Liver (tissue), 9 donors: Measurements from ENCODE around the gene UBAP1. TPM values are rescaled to one million over a fixed set of nuclear protein-coding genes. Genes with fewer than 3 reads are reported as not detected.

ENCODE experiments used
- DNase-seq: peaks from one replicate; pipeline ENCODE4 v3.0.0-alpha.2; 2017; ENCODE audit warnings: low spot score
- H3K27ac ChIP-seq, 2 donors: one replicate each; pipeline ENCODE4 v1.7.0; 2013; ENCODE audit warnings: inconsistent platforms in 2 of 2, low read length in 2 of 2, control low read depth in 1 of 2, low read depth in 1 of 2, mild to moderate bottlenecking in 1 of 2
- H3K27me3 ChIP-seq, 4 donors: one replicate each; pipeline versions ENCODE4 v1.6.1 to v1.7.0; 2013; ENCODE audit warnings: low read length in 3 of 4, inconsistent platforms in 1 of 4, mild to moderate bottlenecking in 1 of 4, moderate library complexity in 1 of 4; ENCODE audit not compliant: control insufficient read depth in 4 of 4, insufficient read depth in 4 of 4
- H3K36me3 ChIP-seq, 4 donors: one replicate each; pipeline versions ENCODE4 v1.6.1 to v1.7.0; 2013; ENCODE audit warnings: low read length in 3 of 4, mild to moderate bottlenecking in 3 of 4, low read depth in 1 of 4, moderate library complexity in 1 of 4; ENCODE audit not compliant: control insufficient read depth in 4 of 4, insufficient read depth in 3 of 4
- H3K4me1 ChIP-seq, 4 donors: one replicate each; pipeline versions ENCODE4 v1.6.1 to v1.7.0; 2013; ENCODE audit warnings: low read length in 3 of 4, mild to moderate bottlenecking in 3 of 4, moderate library complexity in 1 of 4; ENCODE audit not compliant: control insufficient read depth in 4 of 4, insufficient read depth in 4 of 4
- H3K4me3 ChIP-seq, 3 donors: one replicate each; pipeline versions ENCODE4 v1.6.1 to v1.7.0; 2013; ENCODE audit warnings: low read length in 3 of 3, control low read depth in 1 of 3, low read depth in 1 of 3, mild to moderate bottlenecking in 1 of 3
- H3K9ac ChIP-seq, 2 donors: one replicate each; pipeline ENCODE4 v1.7.0; 2013; ENCODE audit warnings: low read length in 2 of 2, mild to moderate bottlenecking in 2 of 2, moderate library complexity in 2 of 2, control low read depth in 1 of 2, low read depth in 1 of 2
- H3K9me3 ChIP-seq, 4 donors: one replicate each; pipeline versions ENCODE4 v1.6.1 to v1.7.0; 2013; ENCODE audit warnings: low read length in 3 of 4; ENCODE audit not compliant: control insufficient read depth in 4 of 4
- CTCF ChIP-seq: fragments of 150-350 bp; IDR thresholded peaks from 2 replicates; pipeline ENCODE4 v1.5.1; 2017; ENCODE audit warnings: improper control_type of control experiment, low read depth, low read length; ENCODE audit not compliant: missing input control
- EGR1 ChIP-seq, 2 donors: IDR thresholded peaks; 2 replicates each; pipeline ENCODE4 v1.6.1; 2016 to 2018; ENCODE audit warnings: antibody characterized with exemption in 2 of 2, low read depth in 2 of 2
- FOXA1 ChIP-seq: IDR thresholded peaks from 2 replicates; pipeline ENCODE4 v1.6.1; 2016; ENCODE audit warnings: antibody characterized with exemption
- FOXA2 ChIP-seq: IDR thresholded peaks from 2 replicates; pipeline ENCODE4 v1.6.1; 2016; ENCODE audit warnings: antibody characterized with exemption
- GABPA ChIP-seq, 2 donors: IDR thresholded peaks in 1 of 2; conservative IDR thresholded peaks in 1 of 2; 2 replicates each; pipeline ENCODE4 v1.6.1; 2016; ENCODE audit warnings: antibody characterized with exemption in 2 of 2, mild to moderate bottlenecking in 1 of 2, moderate library complexity in 1 of 2
- HNF4A ChIP-seq, 2 donors: conservative IDR thresholded peaks; 2 replicates each; pipeline ENCODE4 v1.6.1; 2016; ENCODE audit warnings: antibody characterized with exemption in 2 of 2, mild to moderate bottlenecking in 2 of 2
- HNF4G ChIP-seq: IDR thresholded peaks from 2 replicates; pipeline ENCODE4 v1.6.1; 2016; ENCODE audit warnings: antibody characterized with exemption
- JUND ChIP-seq, 2 donors: IDR thresholded peaks; 2 replicates each; pipeline ENCODE4 v1.6.1; 2016; ENCODE audit warnings: antibody characterized with exemption in 2 of 2
- MAX ChIP-seq: IDR thresholded peaks from 2 replicates; pipeline ENCODE4 v1.6.1; 2016; ENCODE audit warnings: antibody characterized with exemption
- NR2F2 ChIP-seq: IDR thresholded peaks from 2 replicates; pipeline ENCODE4 v1.6.1; 2016; ENCODE audit warnings: antibody characterized with exemption
- RAD21 ChIP-seq, 2 donors: IDR thresholded peaks; 2 replicates each; pipeline ENCODE4 v1.6.1; 2016; ENCODE audit warnings: antibody characterized with exemption in 2 of 2, mild to moderate bottlenecking in 2 of 2
- RXRA ChIP-seq, 2 donors: IDR thresholded peaks; 2 replicates each; pipeline ENCODE4 v1.6.1; 2017 to 2018; ENCODE audit warnings: antibody characterized with exemption in 2 of 2, mild to moderate bottlenecking in 1 of 2
- TAF1 ChIP-seq: conservative IDR thresholded peaks from 2 replicates; pipeline ENCODE4 v1.6.1; 2016; ENCODE audit warnings: antibody characterized with exemption, mild to moderate bottlenecking
- YY1 ChIP-seq: IDR thresholded peaks from 2 replicates; pipeline ENCODE4 v1.6.1; 2016; ENCODE audit warnings: antibody characterized with exemption, mild to moderate bottlenecking
- WGBS: extraction: QIAGEN DNeasy Blood & Tissue Kit; methylation state at CpG from one replicate; pipeline ENCODE4 v1.1.7; 2013; 5-methylcytosine and 5-hydroxymethylcytosine counted together
- polyA plus RNA-seq, 2 donors: library from polyadenylated mRNA; stranded (reverse) in 1 of 2; unstranded in 1 of 2; fragments of 200-250 nt in 1 of 2; fragments of >200 nt in 1 of 2; fragmentation: Nextera tagmentation in 1 of 2; extraction: Ambion mirVana in 1 of 2; gene quantifications; one replicate each; pipeline versions ENCODE4 v1.2.1 to v1.2.3, GENCODE V29; 2013 to 2015
- total RNA-seq, 2 donors: library from RNA; depleted of rRNA; stranded (reverse); fragments of >200 nt; gene quantifications; one replicate each; pipeline ENCODE4 v1.2.3, GENCODE V29; 2014
- TF ChIP-seq, protein P1 (sequence below): IDR thresholded peaks from 2 replicates; pipeline ENCODE4 v1.6.1; 2016; ENCODE audit warnings: antibody characterized with exemption
- TF ChIP-seq, protein P2 (sequence below): IDR thresholded peaks from 2 replicates; pipeline ENCODE4 v1.6.1; 2016; ENCODE audit warnings: antibody characterized with exemption
- TF ChIP-seq, protein P3 (sequence below): IDR thresholded peaks from 2 replicates; pipeline ENCODE4 v1.6.1; 2016; ENCODE audit warnings: antibody characterized with exemption, mild to moderate bottlenecking
- donor health status: healthy.
- donor health status: healthy.
- donor health status: healthy.
- donor health status: healthy.
- donor health status: healthy.

The UBAP1 gene
- total and polyA plus RNA-seq, 4 donors, result 21.2 to 31.6 (median 23.7) TPM

DNA sequence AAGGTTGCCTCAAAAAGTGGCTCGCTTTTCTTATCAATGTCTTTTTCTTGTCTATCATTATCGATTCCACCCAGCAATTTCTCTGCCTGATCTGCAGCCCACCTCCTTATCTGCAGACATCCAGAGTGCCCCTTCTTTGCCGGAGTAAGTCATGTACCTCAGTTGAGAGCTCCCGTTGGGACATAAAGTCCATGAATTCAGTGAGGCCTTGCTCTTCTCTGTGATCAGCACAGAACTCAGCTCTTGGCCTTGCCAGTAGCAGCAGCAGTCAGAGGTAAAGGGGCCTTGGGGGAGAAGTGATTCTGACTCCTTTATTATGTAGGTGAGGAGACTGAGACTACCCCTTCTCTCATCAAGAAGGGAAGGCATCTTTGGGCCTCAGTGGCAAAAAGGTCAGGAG, 27.4 kb upstream of the UBAP1 start (continued):
- TF ChIP-seq YY1 (no peak), HNF4G (no peak), RXRA (IDR thresholded peaks at IDR 0.05) (no peak), FOXA1 (no peak)

GRCh38 chr9:34154057-34154456, 24.8 kb upstream of the UBAP1 start:
- no peaks in the 10 kb centered on the region for H3K9me3 ChIP-seq
- H3K27ac ChIP-seq, result no peak overlapping the region
- H3K9ac ChIP-seq, result no peak overlapping the region
- no peak for TF ChIP-seq FOXA1
- TF ChIP-seq, protein P1, sequence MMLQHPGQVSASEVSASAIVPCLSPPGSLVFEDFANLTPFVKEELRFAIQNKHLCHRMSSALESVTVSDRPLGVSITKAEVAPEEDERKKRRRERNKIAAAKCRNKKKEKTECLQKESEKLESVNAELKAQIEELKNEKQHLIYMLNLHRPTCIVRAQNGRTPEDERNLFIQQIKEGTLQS, result no peak
- no peak for TF ChIP-seq JUND (IDR thresholded peaks at IDR 0.05)
- TF ChIP-seq, protein P2, sequence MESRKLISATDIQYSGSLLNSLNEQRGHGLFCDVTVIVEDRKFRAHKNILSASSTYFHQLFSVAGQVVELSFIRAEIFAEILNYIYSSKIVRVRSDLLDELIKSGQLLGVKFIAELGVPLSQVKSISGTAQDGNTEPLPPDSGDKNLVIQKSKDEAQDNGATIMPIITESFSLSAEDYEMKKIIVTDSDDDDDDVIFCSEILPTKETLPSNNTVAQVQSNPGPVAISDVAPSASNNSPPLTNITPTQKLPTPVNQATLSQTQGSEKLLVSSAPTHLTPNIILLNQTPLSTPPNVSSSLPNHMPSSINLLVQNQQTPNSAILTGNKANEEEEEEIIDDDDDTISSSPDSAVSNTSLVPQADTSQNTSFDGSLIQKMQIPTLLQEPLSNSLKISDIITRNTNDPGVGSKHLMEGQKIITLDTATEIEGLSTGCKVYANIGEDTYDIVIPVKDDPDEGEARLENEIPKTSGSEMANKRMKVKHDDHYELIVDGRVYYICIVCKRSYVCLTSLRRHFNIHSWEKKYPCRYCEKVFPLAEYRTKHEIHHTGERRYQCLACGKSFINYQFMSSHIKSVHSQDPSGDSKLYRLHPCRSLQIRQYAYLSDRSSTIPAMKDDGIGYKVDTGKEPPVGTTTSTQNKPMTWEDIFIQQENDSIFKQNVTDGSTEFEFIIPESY, result no peak
- no peak for TF ChIP-seq NR2F2
- no peak for TF ChIP-seq HNF4G
- no peak for TF ChIP-seq RXRA (IDR thresholded peaks at IDR 0.05)
- no peak for TF ChIP-seq RAD21 (IDR thresholded peaks at IDR 0.05)
- no peaks in the 10 kb centered on the region for H3K36me3 ChIP-seq
- no peaks in the 10 kb centered on the region for H3K27me3 ChIP-seq
- 93% methylated on average over 1 of the region's 1 CpG for WGBS
- no peaks in the 10 kb centered on the region for H3K4me1 ChIP-seq
- H3K4me3 ChIP-seq, result no peak overlapping the region
- DNase-seq, result no peak

- no peak overlapping the region for H3K9ac ChIP-seq
- H3K27me3 ChIP-seq, result no peaks in the 10 kb centered on the region
- no peak for DNase-seq
- no peaks in the 10 kb centered on the region for H3K4me1 ChIP-seq
- H3K4me3 ChIP-seq, result no peak overlapping the region
- H3K27ac ChIP-seq, result no peak overlapping the region
- no peaks in the 10 kb centered on the region for H3K36me3 ChIP-seq
- H3K9me3 ChIP-seq, result no peaks in the 10 kb centered on the region
- no peak for TF ChIP-seq MAX
- TF ChIP-seq RXRA (IDR thresholded peaks at IDR 0.05), result no peak
- no peak for TF ChIP-seq NR2F2
- no peak for TF ChIP-seq TAF1
- TF ChIP-seq HNF4A (conservative IDR thresholded peaks at IDR 0.05), result no peak
- TF ChIP-seq EGR1 (IDR thresholded peaks at IDR 0.05; ENCODE audit: low read depth in 2 of 2), result no peak
- TF ChIP-seq YY1, result no peak
- TF ChIP-seq, protein P1, result no peak
- TF ChIP-seq, protein P3, sequence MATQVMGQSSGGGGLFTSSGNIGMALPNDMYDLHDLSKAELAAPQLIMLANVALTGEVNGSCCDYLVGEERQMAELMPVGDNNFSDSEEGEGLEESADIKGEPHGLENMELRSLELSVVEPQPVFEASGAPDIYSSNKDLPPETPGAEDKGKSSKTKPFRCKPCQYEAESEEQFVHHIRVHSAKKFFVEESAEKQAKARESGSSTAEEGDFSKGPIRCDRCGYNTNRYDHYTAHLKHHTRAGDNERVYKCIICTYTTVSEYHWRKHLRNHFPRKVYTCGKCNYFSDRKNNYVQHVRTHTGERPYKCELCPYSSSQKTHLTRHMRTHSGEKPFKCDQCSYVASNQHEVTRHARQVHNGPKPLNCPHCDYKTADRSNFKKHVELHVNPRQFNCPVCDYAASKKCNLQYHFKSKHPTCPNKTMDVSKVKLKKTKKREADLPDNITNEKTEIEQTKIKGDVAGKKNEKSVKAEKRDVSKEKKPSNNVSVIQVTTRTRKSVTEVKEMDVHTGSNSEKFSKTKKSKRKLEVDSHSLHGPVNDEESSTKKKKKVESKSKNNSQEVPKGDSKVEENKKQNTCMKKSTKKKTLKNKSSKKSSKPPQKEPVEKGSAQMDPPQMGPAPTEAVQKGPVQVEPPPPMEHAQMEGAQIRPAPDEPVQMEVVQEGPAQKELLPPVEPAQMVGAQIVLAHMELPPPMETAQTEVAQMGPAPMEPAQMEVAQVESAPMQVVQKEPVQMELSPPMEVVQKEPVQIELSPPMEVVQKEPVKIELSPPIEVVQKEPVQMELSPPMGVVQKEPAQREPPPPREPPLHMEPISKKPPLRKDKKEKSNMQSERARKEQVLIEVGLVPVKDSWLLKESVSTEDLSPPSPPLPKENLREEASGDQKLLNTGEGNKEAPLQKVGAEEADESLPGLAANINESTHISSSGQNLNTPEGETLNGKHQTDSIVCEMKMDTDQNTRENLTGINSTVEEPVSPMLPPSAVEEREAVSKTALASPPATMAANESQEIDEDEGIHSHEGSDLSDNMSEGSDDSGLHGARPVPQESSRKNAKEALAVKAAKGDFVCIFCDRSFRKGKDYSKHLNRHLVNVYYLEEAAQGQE, result no peak
- no peak for TF ChIP-seq FOXA1
- no peak for TF ChIP-seq GABPA (IDR thresholded peaks at IDR 0.05 in 1 of 2, conservative IDR thresholded peaks at IDR 0.05 in 1 of 2)
- no peak for TF ChIP-seq FOXA2
- TF ChIP-seq CTCF, result no peak
Measured at GRCh38 chr9:34157318-34157717, 21.5 kb upstream of the UBAP1 start.
